HG03469 (cell line): Measurements from ENCODE around the gene TUT4.

Experiments
- ATAC-seq: cut with Tn5 transposase; IDR thresholded peaks from one replicate; pipeline ENCODE4 v1.9.1; 2021; ENCODE audit warnings: mild to moderate bottlenecking, moderate library complexity, moderate number of reproducible peaks; ENCODE audit not compliant: unreplicated experiment

TUT4 gene

DNA sequence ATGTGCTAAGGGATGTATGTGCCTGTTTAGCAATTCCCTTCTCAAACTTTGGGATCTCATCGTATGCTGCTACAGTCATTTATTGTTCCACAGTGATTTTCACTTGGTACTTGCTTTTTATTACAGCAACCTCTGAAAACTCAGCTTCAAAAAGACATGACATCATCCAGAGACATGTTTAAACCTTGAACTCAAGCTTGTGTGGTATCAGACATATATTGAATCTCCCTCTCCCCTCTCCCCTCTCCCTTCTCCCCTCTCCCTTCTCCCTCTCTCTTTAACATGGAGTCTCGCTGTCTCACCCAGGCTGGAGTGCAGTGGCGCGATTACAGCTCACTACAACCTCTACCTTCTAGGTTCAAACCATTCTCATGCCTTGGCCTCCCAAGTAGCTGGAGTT, 19.5 kb upstream of the TUT4 start:
- no peak for ATAC-seq

DNA sequence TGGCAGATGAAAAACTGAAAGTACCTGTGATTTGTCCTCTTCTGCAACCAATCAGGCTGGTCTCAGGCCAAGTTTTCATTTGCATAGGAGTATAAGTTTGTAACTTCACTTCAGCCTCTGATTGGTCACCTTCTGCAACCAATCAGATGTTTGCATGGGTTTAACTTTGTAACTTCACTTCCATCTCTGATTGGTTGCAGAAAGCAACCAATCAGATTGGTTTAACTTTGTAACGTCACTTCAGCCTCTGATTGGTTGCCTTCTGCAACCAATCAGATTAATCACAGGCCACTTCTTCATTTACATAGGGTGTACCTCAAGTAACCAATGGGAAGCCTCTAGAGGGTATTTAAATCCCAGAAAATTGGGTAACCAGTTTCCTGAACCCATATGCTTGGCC, 18.9 kb upstream of the TUT4 start:
- ATAC-seq, result no peak

DNA sequence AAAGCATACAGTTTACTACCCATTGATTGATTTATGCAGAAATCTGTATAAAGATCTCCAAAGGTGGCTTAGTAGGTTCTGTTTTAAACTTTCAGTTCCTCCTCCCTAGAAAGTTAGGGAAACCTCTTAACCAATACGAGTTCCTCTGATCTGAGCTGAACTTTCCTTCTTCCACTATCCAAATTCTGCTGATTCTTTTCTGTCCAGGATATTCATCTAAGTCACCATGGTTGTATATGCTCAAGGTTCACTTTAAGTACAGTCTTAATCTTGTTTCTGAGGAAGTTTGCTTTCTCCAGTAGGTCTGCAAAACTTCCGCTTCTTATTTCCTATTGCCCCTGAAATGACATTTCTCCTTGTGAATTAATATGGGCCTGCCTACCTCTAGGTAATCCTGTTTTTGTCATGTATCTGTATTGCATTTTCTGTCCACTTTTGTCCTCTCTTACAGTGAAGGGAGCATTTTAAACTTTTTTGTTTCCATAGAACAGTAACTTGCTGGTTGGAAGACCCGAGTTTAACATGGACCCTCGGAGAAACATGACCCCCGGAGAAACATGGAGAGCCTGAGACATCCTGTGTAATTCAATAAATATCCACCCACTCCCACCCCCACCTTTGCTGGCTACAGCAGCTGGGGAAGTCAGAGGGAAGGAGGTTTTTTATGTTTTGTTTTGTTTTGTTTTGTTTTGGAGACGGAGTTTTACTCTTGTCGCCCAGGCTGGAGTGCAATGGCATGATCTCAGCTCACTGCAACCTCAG, 16.7 kb upstream of the TUT4 start:
- no peak for ATAC-seq

DNA sequence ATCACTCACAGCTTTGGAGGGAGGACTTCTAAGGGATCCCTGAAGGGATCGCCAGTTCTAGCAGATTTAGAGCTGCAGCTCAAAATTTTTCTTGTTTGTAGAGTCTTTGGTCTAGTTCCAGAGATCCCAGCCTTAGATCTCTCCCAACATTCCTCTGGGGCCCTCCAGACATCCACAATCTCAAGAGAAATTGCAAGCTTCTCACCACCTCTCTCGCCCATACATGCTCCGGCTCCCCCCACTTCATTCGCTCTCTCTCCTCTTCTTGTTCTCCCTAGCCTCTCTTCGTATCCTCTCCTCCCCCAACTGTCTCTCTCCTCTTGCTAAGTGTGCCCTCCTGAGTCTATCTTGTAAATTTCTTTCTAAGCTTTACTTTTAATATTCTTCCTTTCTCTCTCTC, 15.1 kb upstream of the TUT4 start:
- no peak for ATAC-seq

DNA sequence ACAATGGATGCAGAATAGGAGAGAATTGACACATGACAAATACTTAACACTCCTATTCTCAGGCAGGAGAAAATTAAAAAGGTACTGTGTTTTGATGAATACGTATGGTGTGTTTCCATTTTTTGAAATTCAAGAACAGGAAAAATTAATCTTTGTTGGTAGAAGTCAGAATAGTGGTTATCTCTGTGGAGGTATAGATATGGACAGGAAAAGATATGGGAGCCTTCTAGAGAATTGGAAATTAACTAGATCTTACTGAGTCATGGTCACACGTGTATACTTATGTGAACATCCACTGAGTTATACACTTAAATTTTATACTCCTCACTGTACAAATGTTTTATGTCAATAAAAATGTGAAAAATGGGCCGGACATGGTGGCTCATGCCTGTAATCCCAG, 9.9 kb upstream of the TUT4 start:
- no peak for ATAC-seq

DNA sequence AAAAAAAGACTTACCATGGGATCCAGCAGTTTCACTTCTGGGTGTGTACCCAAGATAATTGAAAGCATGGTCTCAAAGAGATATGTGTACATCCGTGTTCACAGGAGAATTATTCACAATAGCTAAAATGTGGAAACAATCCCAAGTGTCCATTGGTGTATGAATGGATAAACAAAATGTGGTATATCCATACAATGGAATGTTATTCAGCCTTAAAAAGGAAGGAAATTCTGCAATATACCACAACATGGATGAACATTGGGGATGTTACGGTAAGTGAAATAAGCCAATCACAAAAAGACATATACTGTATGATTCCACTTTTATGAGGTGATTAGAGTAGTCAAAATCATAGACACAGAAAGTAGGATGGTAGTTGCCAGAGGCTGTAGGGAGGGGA, 7.0 kb upstream of the TUT4 start:
- ATAC-seq, result no peak

DNA sequence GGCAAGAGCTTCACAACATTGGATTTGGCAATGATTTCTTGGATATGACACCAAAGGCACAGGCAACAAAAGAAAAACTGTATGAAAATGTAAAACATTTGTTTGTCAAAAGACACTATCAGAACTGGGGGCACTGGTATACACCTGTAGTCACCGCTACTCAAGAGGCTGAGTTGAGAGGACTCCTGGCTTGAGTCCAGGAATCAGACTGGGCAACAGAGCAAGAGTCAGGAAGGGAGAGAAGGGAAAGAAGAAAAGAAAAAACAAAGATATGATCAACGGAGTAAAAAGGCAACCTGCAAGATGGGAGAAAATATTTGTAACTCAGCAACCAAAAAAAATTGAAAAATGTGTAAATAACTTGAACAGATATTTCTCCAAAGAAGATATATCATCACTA, 6.0 kb upstream of the TUT4 start:
- no peak for ATAC-seq

DNA sequence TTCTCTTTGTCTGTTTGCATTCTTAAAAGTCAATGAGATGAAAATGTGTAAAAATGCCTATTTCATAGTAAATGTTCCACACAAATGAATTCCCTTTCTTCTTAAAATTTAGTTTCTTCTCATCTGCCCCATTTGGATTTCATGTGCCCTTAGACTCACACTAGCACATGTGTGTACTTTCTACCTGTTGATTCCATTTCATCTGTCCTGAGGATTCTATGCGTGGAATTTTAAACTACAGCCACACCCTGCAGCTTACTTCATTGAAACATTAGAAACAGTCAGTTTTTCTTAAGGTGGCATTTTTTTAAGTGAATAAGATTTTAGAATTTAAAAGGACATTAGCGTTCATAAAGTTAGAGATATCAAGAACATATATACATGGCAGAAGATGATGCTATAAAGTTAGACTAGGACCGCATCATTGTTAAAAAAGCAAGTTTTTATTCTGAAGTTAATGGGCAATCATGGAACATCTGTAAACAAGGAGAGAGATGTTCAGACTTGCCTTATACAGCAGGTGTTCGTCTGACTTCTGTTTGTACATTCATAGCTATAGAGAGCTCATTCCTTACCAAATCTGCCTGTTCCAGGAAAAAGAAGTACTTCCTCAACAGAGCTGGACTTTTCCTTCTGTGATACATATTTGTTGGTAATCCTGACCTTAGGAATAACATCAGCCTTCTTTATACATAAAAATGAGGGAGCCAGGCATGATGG, 3.9 kb upstream of the TUT4 start:
- ATAC-seq, result no peak

DNA sequence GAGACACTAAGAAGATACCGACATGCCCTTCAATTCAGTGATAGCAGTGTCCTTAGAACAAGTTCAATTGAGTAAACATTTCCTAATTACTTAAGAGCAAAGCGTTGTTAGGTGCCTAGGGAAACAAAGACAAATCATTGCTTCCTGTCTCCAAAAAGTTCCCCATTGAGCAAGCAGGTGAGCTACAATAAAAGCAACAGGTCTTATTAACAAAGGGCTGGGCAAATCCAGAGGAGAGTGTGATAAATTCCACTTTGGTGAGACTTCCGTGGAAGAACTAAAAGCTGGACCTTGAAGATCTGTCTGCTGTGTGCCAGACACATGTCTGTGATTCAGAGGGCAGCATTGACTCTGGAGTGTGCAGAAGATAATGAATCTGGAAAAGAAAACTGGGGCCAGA, 1.9 kb upstream of the TUT4 start:
- ATAC-seq, result no peak

DNA sequence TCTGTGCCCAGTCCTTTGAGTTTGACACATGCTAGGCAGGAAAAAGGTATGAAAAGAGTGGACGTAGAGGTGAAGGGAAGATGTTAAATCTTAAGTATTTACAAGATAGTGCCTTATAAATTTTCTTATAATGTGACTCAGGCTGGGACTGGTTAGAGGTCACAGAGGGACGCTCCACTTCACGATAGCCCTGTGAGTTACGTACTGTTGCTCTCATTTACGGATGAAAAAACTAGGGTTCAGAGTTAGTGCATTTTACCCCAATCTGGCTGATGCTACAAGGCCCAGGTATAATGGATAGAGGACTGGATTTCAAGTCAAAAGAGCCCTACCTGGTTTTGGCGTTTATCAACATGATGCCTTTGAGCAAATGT, 1.4 kb upstream of the TUT4 start:
- no peak for ATAC-seq

DNA sequence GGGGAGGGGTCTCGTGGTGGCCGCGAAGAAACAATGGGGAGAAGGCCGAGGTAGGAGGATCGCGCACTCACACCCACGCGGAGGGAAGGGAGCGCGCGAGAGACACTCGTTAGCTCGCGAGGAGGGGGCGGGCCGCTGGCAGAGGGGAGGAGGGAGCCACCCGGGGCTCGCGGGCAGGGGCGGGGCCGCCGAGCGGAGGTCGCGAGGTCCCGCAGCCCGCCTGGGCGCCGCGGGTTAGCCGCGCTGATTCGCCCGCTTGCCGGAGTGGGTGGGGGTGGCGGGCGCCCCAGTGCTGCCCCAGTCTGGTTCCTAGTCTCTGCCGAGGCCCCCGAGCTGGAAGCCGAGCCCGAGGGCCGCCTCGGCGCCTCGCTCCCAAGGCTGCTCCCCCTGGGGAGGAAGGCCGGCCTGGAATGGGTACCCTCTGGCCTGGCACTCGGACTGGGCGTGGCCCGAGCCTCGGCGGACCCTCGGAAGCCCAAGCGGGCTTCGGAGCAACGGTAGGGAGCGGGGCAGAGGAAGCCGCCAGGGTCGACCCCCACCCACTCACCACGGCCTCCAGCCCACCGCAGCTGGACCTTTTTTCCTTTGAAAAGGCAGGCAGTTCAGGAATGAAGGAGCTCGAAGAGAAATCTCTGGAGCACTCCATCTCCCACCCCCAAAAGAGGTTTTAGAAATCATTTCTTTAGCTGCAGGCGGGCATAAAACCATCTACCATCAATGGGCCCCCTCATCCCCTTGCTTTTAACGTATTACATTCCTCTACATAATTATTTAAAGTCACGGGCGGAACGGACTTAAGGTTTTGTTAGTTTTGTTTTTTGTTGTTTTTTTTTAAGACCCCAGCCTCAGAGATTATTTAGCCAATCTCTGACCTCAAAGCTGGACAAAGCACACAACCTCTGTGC, 722 bp upstream of the TUT4 start:
- ATAC-seq, result peak; percentile 40

DNA sequence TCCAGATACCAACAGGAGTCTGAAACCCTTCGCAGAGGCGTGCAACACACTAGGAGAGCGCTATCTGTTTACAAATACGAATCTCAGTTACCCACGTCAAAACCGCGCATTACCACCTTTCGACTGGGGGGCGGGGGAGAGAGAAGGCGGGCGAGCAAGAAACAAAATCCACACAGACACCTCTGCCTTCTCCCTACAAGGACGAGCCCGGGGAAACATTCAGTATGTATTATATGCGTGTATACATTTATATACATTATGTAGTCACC, 722 bp downstream of the TUT4 start:
- ATAC-seq, result no peak

DNA sequence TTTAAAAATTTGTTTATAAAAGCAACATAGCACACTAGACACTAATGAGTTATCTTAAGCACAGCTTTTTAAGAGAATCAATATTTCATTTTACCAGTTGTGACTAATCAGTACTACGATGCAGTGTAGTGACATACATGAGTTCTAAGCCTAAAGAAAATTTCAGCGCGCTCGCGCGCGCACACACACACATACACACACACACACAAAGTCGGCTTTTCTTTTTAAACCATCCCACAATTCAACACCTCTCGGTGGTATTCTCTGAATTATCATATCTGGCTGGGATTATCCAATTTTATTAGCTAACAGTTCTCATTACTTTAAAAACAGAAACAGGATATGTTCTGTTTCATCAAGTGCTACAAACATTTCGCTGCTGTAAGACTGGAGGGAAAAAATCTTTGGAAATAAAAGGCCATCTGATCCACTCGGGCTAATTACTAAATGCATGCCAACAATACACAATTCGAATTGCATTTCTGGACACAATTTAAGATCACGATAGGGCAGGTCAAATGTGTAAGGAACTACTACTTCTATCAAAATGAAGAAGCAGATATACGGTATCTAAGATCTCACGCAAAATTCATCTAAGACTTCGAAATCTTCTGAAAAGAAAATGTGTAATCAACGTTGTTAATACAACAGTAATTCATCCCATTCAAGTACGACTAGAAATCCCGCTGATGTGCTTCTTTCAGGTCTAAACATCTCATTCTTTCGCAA, 1.2 kb downstream of the TUT4 start:
- ATAC-seq, result no peak

DNA sequence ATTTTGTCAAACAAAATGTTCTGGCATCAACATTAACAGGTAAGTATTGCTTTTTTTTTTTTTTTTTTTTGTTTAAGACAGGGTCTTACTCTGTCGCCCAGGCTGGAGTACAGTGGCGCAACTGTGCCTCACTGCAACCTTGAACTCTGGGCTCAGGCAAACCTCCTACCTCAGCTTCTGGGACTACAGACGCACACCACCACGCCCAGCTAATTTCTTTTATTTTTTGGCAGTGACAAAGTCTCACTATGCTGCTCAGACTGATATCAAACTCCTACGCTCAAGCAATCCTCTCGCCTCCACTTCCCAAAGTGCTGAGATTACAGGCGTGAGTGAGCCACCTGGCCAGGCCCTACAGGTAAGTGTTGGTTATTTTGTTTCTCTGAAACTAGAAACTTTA, 2.4 kb downstream of the TUT4 start:
- no peak for ATAC-seq

DNA sequence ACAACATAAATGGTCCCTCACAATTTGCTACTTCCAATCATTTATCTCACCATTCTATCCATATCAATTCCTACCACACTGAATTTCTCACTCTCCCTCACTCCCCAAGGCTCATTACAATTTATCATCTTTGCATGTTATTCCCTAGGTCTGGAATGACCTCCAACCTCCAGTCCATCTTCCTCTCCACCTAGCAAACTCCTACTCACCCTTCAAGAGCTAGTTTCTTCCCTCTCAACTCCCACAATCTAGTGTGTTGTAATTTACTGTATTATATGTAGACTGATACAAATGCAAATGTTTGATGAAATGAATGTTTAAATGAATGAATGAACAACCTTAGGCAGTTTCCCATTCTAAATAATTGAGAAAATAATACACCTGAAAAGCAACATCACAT, 3.6 kb downstream of the TUT4 start:
- ATAC-seq, result no peak

DNA sequence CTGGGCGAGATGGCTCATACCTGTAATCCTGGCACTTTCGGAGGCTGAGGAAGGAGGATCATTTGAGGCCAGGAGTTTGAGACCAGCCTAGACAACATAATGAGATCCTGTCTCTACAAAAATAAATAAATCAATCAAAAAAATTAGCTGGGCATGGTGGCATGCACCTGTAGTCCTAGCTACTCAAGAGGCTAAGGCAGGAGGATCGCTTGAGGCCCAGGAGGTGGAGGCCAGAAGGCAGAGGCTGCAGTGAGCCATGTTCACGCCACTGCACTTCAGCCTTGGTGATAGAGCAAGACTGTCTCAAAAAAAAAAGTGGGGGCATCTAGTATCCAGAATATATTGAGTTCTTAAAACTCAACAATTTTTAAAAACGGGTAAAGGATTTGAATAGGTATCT, 6.0 kb downstream of the TUT4 start:
- ATAC-seq, result no peak

DNA sequence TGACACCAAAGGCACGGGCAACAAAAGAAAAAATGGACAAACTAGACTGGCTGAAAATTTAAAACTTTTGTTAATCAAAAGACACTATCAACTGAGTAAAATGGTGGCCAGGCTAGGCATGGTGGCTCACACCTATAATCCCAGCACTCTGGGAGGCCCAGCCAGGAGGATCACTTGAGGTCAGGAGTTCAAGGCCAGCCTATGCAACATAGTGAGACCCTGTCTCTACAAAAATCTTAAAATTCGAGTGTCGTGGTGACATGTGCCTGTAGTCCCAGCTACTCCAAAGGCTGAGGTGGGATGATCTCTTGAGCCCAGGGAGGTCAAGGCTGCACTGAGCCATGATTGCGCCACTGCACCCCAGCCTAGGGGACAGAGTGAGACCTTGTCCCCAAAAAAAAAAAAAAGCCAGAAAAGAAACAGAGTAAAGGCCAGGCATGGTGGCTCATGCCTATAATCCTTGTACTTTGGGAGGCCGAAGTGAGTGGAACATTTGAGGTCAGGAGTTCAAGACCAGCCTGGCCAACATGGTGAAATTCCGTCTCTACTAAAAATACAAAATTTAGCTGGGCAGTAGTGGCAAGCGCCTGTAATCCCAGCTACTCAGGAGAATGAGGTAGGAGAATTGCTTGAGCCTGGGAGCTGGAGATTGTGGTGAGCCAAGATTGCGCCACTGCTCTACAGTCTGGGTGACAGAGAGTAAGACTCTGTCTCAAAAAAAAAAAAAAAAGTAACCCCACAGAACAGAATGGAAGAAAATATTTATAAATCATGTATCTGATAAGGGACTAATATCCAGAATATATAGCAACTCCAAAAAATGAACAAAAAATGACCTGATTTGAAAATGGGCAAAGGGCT, 8.0 kb downstream of the TUT4 start:
- no peak for ATAC-seq

DNA sequence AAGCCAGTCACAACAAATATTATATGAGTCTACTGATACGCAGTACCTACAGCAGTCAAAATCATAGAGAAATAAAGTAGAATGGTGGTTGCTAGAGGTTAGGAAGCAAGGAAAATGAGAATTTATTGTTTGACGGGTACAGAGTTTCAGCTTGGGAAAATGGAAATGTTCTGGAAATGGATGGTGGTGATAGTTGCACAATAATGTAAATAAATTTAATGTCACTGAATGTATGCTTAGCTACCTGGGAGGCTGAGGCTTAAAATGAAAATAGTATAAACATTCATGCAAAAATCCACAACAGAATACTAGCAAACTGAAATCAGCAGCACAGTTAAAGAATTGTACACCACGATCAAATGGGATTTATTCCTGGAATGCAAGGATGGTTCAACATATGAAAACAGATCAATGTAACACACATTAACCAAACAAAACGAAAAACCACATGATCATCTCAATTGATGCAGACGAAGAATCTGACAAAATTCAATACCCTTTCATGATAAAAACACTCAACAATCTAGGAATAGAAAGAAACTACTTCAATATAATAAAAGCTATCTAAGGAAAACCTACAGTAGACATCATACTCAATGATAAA, 10.7 kb downstream of the TUT4 start:
- no peak for ATAC-seq

DNA sequence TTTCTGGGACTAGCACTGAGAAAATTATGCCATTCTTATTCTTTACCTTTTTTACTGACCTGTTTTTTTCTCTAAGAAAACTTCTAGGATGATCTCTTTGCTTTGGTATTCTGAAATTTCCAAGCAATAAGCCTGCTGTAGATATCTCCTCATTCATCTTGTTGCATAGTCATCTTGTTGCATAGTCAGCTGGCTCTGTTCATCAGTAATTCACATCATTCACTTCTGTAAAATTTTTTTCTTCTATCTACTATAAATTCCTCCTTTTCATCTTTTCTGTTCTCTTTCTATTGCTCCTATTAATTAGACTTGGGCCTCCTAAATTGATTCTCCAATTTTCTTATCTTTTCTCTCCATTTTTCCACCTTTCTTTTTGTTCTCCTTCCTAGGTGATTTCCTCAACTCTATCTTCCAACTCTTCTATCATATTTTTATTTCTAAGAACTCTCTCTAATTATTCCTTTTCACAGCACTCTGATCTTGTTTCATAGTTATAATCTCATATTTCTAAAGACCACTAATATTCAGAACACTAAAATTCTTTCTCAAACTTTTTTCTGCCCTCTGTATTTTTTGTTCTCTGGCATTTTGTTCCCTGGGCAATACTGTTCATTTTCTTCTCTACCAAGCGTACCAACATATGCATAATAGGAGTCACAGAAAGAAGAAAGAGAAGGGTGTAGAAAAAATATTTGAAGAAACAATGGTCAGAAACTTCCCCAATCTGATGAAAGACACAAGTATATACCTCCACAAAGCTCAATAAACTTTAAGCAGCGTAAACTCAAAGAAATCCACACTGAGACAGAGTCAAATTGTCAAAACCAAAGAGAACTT, 17.7 kb downstream of the TUT4 start:
- ATAC-seq, result no peak
